ENCODE measurements around the gene DAB2IP.

DAB2IP gene

DNA sequence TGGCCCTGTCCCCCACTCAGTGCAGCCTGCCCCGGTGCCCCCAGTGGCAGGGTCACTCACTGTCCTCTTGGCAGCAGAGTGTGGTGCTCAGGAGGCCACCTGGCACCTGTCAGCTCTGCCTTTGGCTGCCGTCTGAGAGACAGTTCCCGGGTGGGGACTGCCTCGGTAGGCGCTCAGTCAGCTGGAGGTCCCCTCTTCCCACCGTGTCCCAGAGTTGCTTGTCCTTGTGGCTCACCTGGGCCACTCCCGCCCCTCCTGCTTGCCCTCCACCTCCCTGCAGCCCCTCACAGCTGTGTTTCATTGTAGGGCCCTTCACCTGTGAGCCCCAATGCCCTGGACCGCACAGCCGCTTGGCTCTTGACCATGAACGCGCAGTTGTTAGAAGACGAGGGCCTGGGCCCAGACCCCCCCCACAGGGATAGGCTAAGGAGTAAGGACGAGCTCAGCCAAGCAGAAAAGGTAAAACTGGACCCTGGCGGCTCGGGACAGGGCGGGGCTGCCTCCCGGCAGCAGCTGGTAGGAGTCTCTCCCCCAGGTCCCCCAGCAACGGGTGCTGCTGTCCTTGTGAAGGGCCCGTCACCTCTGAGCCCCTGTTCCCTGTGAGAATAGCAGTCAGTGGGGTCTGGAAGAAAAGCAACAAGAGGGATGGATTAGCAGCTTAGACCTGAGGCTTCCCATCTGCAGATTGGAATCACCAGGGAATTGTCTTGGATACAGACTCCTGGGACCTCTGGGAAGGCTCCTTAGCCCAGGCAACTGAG is 122.7 kb downstream of the DAB2IP start:
- no peak for DNase-seq (ENCODE audit: low spot score)
- in situ Hi-C loops (cut with MboI; ENCODE audit: low pct_unique_long_range_greater_than_20kb, low sequenced_read_pairs, unreplicated experiment), result no loop called here
- TF ChIP-seq CTCF (IDR thresholded peaks at IDR 0.05; ENCODE audit: extremely low read depth, insufficient read depth, missing control alignments), result no peak

DNA sequence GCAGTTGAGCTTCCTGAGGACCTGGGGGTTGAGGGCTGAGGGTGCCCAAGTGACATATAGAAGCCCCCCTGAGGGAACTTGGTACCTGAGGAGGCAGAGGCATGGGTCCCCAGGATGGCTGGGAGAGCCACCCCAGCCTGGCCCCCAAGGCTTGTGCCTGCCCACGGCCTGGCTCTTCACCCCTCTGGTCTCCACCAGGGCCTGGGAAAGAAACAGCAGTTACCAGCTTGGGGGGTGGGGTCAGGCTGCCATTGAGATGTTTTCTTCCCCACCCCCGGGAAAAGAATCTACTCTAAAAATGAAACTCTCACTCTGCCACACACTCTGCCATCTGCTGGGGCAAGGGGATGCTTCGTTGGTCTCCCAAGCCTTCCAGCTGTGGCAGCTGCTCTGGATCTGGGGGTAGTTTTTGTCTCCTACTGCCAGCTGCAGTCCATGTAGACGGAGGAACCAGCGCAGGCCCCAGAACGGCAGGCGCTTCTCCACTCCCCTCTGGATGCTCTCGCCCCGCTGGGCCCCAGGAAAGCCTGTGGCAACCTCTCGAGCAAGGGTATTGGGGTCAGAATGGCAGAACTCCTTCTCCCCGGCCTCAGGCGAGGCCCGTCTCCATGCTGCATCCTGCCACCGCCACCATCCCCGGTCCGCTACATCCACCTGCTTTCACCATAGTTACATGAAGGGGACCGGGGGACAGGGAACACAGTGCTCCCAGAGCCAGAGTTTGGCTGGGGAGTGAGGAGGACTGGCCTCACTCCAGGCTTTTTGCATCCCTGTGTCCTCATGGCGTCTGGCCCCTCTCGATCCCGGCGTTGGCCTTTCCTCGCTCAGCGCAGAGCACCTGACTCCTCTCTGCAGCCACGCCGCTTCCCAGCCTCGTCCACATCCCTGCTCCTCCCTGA is 123.5 kb downstream of the DAB2IP start:
- no peak for DNase-seq (ENCODE audit: low spot score)
- no peak for TF ChIP-seq CTCF (IDR thresholded peaks at IDR 0.05; ENCODE audit: extremely low read depth, insufficient read depth, missing control alignments)
- in situ Hi-C loops (cut with MboI; ENCODE audit: low pct_unique_long_range_greater_than_20kb, low sequenced_read_pairs, unreplicated experiment), result no loop called here

DNA sequence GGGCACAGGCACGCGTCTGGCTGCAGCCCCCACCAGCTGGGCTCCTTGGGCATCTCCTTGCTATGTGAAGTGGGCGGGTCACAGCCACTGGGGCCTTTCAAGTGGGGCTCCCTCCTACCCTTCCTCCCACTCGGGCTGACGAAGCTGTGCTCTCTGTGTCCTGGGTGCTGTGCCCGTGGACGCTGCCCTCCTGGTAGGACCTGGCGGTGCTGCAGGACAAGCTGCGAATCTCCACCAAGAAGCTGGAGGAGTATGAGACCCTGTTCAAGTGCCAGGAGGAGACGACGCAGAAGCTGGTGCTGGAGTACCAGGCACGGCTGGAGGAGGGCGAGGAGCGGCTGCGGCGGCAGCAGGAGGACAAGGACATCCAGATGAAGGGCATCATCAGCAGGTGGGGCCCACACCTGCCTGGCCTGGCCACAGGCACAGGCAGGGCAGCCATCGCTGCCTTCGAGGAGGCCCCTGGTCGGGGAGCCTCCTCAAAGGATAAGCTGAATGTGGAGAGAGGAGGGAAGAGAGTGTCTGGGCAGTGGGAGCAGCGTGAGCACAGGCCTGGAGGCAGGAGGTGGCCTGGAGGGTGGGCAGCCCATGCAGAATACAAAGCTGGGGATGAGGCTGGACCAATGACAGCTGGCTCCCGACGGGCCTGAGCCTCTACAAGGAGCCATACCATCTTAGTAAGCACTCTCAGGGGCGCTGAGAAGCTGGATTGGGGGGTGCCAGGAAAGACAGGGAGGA is 124.7 kb downstream of the DAB2IP start:
- TF ChIP-seq CTCF (IDR thresholded peaks at IDR 0.05; ENCODE audit: extremely low read depth, insufficient read depth, missing control alignments), result no peak
- in situ Hi-C loops (cut with MboI; ENCODE audit: low pct_unique_long_range_greater_than_20kb, low sequenced_read_pairs, unreplicated experiment), result no loop called here
- DNase-seq (ENCODE audit: low spot score), result no peak

DNA sequence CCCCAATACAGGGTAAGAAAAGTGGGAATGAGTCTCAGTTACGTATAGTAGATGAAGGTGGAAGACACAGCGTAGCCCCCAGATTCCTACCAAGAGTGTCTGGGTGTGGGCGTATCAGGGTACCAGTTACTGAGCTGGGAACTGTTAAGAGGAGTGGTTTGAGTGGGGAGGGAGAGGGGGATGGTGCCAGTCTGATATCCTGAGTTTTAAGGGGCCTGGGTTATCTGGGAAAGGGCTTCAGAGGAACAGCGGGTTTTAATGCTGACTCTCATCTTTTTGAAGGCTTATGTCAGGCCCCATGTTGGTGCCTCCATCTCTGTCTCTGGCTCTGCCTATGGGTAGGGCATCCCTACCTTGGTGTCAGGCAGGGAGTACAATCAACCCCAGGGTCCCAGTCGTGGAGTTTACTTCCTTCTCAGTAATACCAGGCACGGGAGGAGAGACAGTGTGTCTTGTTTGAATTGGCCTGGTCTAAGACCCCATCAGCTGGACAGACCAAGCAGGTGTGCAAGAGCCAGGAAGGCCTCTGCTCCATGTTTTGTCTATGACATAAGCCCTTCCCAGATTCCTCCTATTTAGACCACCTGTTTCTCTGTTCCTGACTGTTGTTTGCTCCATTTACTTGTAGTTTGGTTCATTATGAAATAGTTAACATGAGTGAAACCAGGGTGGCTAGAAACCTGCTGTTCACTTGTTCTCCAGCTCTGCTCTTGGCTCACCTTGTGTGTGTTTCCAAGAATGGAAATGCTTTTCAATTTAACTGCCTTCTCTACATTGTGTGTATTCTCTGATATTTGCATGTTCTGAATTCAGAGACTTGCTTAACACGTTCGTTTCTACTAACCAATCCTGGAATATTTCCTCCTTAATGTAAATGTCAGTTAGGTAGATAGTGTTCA is 125.6 kb downstream of the DAB2IP start:
- in situ Hi-C loops (cut with MboI; ENCODE audit: low pct_unique_long_range_greater_than_20kb, low sequenced_read_pairs, unreplicated experiment), result no loop called here
- DNase-seq (ENCODE audit: low spot score), result no peak
- TF ChIP-seq CTCF (IDR thresholded peaks at IDR 0.05; ENCODE audit: extremely low read depth, insufficient read depth, missing control alignments), result no peak

DNA sequence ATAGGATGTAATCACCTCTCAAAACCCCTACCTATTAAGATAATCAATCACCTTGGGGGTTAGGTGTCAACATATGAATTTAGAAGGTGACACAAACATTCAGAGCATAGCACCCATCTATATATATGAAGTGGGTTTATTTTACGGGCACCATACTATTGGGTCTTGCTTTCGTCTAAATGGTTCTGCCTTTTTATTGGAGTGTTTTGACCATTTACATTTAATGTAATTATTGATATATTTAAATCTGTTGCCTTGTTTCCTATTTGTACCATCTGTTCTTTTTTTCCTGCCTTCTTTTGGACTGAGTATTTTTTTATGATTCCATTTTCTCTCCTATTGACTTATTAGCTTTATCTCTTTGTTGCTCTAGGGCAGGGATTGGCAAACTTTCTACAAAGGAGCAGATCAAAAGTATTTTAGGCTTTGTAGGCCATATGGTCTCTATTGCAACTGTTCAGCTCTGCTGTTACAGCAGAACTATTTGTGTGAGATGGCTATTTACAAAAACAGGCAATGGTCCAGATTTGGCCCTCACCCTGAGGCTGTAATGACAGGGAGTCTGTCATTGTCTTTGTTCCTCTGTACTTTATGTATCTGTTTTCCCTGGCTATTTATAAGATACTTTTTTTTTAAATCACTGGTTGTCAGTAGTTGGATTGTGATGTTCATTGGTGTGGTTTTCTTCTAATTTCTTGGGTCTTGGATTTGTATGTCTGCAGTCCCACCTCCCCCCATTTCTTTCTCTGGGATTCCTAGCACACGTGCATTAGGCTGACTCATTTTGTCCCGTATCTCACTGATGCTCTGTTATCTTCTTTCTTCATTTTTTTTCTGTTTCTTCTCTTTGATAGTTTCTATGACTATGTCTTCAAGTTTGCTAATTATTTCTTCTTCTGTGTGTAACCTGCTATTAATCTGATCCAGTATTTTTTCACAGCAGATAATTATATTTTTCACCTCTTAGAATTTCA is 127.1 kb downstream of the DAB2IP start:
- in situ Hi-C loops (cut with MboI; ENCODE audit: low pct_unique_long_range_greater_than_20kb, low sequenced_read_pairs, unreplicated experiment), result no loop called here
- TF ChIP-seq CTCF (IDR thresholded peaks at IDR 0.05; ENCODE audit: extremely low read depth, insufficient read depth, missing control alignments), result no peak
- no peak for DNase-seq (ENCODE audit: low spot score)

Data from GM13977 (cell line).